GM12872 (cell line): ENCODE results near the gene ARPC1B.

Source experiments
- CTCF ChIP-seq: IDR thresholded peaks from 3 replicates; pipeline ENCODE4 v1.5.1; 2011; ENCODE audit warnings: low read depth, mild to moderate bottlenecking, low read length, moderate library complexity; ENCODE audit not compliant: insufficient read depth

Gene ARPC1B

GRCh38 chr7:99396418-99397296 is 22.1 kb downstream of the ARPC1B start:
- TF ChIP-seq CTCF, result no peak

- TF ChIP-seq CTCF, result no peak
These were observed 22.9 kb downstream of the ARPC1B start for GRCh38 chr7:99397297-99397983.

GRCh38 chr7:99398891-99399445 is 24.4 kb downstream of the ARPC1B start:
- TF ChIP-seq CTCF, result no peak

GRCh38 chr7:99399597-99399996 is 25.1 kb downstream of the ARPC1B start:
- no peak for TF ChIP-seq CTCF

GRCh38 chr7:99402854-99403253 is 28.3 kb downstream of the ARPC1B start:
- TF ChIP-seq CTCF, result no peak

GRCh38 chr7:99403764-99404163 is 29.2 kb downstream of the ARPC1B start:
- TF ChIP-seq CTCF, result no peak

- TF ChIP-seq CTCF, result no peak
These were observed 29.9 kb downstream of the ARPC1B start for GRCh38 chr7:99404235-99404976.
